Subcutaneous adipose tissue (tissue), 4 donors: Measurements from ENCODE around the gene COX4I2. TPM values are rescaled to one million over a fixed set of nuclear protein-coding genes. Genes with fewer than 3 reads are reported as not detected.

Experiments used
- total RNA-seq, 4 donors: library from RNA; depleted of rRNA; stranded (reverse); fragments of >200 nt; gene quantifications; one replicate each; pipeline ENCODE4 v1.1.0, GENCODE V29; 2016
- TF ChIP-seq, protein P1 (sequence below): fragments of 450-650 bp; IDR thresholded peaks from one replicate; pipeline ENCODE4 v1.5.1; 2016; ENCODE audit warnings: low read depth, mild to moderate bottlenecking, control low read depth, antibody characterized with exemption, moderate library complexity

COX4I2 gene
- total RNA-seq = 1 to 10 TPM in 3 of 4 donors, not detected in 1; 2.6 to 8.9 (median 5.5) TPM

DNA sequence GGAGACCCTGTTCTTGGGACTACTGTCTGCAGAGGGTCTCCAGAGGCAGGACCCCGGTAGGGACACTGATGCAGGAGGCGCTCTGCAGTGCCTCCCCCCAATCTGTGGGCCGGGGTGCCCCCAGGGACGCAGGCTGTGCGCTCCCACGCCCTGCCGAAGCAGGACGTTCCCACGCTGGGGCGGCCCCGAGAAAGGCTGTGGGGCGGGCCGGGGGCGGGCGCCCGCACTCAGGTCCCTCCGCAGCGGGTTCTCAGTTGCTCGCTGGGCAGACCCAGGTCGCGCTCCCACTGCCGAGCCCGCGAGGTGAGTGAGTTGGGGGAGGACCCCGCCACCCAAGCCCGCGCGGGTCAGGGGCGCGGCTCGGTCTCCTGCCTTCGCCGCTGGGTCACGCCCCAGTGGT lies at the start of gene COX4I2:
Gene COX4I2 (plus strand): TSS at position 253 of the 400 bp plus-strand sequence. CDS start 1,106 bp downstream, outside the sequence.
- TF ChIP-seq, protein P1, sequence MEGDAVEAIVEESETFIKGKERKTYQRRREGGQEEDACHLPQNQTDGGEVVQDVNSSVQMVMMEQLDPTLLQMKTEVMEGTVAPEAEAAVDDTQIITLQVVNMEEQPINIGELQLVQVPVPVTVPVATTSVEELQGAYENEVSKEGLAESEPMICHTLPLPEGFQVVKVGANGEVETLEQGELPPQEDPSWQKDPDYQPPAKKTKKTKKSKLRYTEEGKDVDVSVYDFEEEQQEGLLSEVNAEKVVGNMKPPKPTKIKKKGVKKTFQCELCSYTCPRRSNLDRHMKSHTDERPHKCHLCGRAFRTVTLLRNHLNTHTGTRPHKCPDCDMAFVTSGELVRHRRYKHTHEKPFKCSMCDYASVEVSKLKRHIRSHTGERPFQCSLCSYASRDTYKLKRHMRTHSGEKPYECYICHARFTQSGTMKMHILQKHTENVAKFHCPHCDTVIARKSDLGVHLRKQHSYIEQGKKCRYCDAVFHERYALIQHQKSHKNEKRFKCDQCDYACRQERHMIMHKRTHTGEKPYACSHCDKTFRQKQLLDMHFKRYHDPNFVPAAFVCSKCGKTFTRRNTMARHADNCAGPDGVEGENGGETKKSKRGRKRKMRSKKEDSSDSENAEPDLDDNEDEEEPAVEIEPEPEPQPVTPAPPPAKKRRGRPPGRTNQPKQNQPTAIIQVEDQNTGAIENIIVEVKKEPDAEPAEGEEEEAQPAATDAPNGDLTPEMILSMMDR = no peak

DNA sequence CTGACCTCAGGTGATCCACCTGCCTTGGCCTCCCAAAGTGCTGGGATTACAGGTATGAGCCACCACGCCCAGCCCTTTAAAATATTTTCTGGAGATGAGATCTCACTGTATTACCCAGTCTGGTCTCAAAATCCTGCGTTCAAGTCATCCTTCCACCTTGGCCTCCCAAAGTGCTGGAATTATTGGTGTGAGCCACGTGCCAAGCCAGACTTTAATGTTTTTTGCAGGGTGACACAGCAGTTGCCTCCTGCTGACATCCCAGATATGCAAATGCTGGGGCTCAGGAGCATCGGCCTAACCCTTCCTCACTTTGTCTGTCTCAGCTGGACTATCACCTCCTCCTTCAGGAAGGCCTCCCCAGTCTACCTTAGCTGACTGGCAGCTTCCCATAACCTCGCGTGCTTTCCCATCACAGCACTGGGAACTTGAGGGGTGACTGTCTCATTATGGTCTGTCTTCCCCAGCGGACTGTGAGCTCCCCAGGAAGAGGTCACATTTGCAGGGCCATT lies 46.9 kb upstream of the COX4I2 start:
- TF ChIP-seq, protein P1 = no peak

DNA sequence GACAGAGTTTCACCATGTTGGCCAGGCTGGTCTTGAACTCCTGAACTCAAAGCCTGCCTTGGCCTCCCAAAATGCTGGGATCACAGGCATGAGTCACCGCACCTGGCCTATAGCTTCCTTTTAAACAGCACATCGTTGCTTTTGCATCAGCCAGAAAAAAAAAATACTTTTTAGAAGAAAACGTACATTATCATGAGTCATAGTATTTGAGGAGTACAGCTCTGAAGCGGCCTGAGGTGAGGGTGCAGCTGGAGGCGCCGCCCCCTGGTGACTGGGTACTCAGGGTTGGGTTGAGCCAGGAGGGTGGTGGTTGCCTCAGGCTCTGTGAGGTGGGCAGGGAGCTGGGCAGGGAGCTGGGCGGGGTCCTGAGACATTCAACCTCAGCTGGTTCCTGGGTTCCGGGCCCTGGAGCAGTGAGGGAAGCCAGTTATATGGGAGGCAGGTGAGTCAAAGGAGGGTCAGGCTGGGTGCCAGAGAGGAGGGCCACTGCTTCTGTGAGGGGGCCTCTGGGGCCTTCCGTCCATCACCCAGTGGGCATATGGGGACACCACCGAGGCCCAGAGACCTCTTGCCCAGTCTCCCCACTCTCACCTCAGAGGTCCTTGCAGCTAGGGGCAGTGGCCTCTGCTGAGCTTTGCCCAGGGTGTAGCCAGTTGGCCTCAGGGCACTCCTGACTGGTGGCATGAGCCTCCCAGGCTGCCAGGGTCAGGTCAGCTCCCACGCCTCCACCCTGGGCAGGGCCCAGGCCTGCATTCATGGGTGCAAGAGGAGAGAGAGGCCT lies 44.3 kb upstream of the COX4I2 start:
- TF ChIP-seq, protein P1 = no peak

DNA sequence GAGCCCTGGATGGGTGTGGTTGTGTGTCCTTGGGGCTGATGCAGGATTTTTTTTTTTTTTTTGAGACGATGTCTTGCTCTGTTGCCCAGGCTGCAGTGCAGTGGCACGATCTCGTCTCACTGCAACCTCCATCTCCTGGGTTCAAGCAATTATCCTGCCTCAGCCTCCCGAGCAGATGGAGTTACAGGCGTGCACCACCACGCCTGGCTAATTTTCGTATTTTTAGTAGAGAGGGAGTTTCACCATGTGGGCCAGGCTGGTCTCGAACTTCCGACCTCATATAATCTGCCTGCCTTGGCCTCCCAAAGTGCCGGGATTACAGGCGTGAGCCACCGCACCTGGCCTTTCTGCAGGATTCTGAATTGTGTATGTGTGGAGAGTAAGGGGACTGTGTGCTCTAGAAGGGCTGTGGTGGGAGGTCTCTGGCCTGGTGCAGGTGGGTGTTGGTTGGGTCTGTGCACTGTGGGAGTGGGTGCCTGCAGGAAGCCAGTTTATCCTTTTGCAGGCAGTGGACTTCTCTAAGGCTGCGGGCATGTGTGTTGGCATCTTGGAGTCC lies 43.6 kb upstream of the COX4I2 start:
- TF ChIP-seq, protein P1 = no peak

DNA sequence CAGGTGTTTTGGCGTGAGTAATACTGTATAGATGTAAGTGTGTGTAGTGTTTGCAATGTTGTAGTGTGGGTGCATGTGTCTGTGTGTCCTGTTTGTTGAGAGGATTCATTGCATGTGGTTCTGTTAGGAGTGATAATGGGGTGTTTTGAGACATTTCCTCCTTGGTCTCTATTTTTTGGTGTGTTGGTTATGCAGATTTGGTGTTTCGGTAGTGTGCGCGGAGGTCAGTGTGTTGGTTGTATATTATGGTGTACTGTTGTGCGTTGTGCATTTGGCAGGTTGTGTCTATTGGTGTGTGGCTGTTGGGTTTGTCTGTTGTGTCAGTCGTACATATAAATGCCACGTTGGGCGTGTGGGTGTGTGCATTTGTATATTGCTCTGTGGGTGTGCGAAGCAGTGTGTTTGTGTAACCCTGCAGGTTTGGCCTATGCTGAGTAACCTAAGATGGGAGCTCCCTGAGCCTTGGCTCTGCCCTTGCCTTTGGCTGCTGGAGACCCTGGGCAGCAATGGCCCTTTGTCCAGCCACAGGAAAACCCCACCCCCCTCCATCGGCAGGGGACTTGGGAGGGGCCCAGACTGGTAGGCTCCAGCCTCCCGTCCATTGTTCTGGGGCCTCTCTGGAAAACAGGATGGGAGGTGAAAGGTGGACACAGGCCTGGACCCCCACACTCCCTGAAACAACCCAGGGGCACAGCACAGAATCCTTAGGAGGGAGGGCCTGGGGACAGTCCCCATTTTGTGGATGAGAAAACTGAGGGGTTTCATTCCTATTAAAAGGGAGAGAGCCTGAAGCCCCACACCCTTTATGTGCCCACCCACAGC lies 42.9 kb upstream of the COX4I2 start:
- TF ChIP-seq, protein P1 = no peak

DNA sequence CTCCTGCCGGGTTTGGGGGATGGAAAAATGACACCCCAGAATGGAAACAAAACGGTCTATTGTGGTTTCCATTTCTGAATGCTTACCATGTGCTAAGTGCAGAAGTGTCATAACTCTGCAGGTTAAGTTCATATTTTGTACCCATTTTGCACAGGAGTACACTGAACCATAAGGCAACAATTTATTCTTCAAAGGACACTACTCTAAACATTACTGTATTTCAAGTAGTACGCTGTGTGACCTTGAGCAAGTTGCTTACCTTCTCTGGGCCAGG lies 42.4 kb upstream of the COX4I2 start:
- TF ChIP-seq, protein P1 = no peak
